Muscle of leg (tissue), 11 donors: ENCODE measurements around the gene NPAS3. TPM values are rescaled to one million over a fixed set of nuclear protein-coding genes. Genes with fewer than 3 reads are reported as not detected.
A peak's percentile ranks its signal among the peaks of the same experiment; 100 is the strongest.

ENCODE experiments used
- DNase-seq: peaks from one replicate; pipeline ENCODE4 v3.0.0; 2013
- H3K27ac ChIP-seq: one replicate; pipeline ENCODE4 v1.5.1; 2013; ENCODE audit warnings: mild to moderate bottlenecking, low read length, control low read depth
- H3K27me3 ChIP-seq: one replicate; pipeline ENCODE4 v1.6.1; 2013; ENCODE audit warnings: low read length; ENCODE audit not compliant: control insufficient read depth, insufficient read depth
- H3K36me3 ChIP-seq: one replicate; pipeline ENCODE4 v1.6.1; 2013; ENCODE audit warnings: low read length; ENCODE audit not compliant: control insufficient read depth, insufficient read depth
- H3K4me1 ChIP-seq: one replicate; pipeline ENCODE4 v1.6.1; 2013; ENCODE audit warnings: low read length; ENCODE audit not compliant: control insufficient read depth, insufficient read depth
- H3K4me3 ChIP-seq: one replicate; pipeline ENCODE4 v1.5.1; 2013; ENCODE audit warnings: low read length, control low read depth
- H3K9me3 ChIP-seq: replicated peaks from 2 replicates; pipeline ENCODE4 v1.6.1; 2013; ENCODE audit warnings: low read depth, low read length; ENCODE audit not compliant: control insufficient read depth
- WGBS: methylation state at CpG from one replicate; pipeline ENCODE4 v1.1.5; 2013; ENCODE audit warnings: missing lambda C conversion rate; ENCODE audit not compliant: insufficient coverage; 5-methylcytosine and 5-hydroxymethylcytosine counted together
- polyA plus RNA-seq, 8 donors: library from polyadenylated mRNA; unstranded; fragments of 120-200 nt; gene quantifications; one replicate each; pipeline versions ENCODE4 v1.2.1 to v1.2.3, GENCODE V29; 2013; ENCODE audit warnings: inconsistent platforms in 1 of 8, low replicate concordance in 1 of 8; ENCODE audit not compliant: insufficient read length in 8 of 8, insufficient read depth in 1 of 8
- total RNA-seq: library from RNA; stranded (reverse); fragments of 120-200 nt; gene quantifications from one replicate; pipeline ENCODE4 v1.2.4, GENCODE V29; 2013

Gene NPAS3
- total and polyA plus RNA-seq, 9 donors = 3.4 to 7.6 (median 5.1) TPM

- Histone ChIP-seq H3K27ac (no peak overlapping the region), H3K36me3 (no peaks in the 10 kb centered on the region), H3K4me3 (no peak overlapping the region), H3K9me3 (no peaks in the 10 kb centered on the region), H3K27me3 (no peaks in the 10 kb centered on the region), H3K4me1 (no peaks in the 10 kb centered on the region)
- 45% methylated on average over 4 of the region's 10 CpGs for WGBS
- DNase-seq = no peak
Observed at GRCh38 chr14:33836900-33837577, 898.4 kb downstream of the NPAS3 start.

GRCh38 chr14:33837943-33838683 lies 899.4 kb downstream of the NPAS3 start:
- Histone ChIP-seq H3K4me1 (no peaks in the 10 kb centered on the region), H3K36me3 (no peaks in the 10 kb centered on the region), H3K27me3 (no peaks in the 10 kb centered on the region), H3K27ac (no peak overlapping the region), H3K4me3 (no peak overlapping the region), H3K9me3 (no peaks in the 10 kb centered on the region)
- peak; percentile 46 for DNase-seq
- WGBS = 49% methylated on average over 3 of the region's 4 CpGs

GRCh38 chr14:33839193-33840076 lies 900.8 kb downstream of the NPAS3 start:
- Histone ChIP-seq H3K4me1 (no peaks in the 10 kb centered on the region), H3K4me3 (no peak overlapping the region), H3K27ac (no peak overlapping the region), H3K27me3 (no peaks in the 10 kb centered on the region), H3K9me3 (no peaks in the 10 kb centered on the region), H3K36me3 (no peaks in the 10 kb centered on the region)
- DNase-seq = peak; percentile 78
- 73% methylated on average over 9 of the region's 16 CpGs for WGBS

GRCh38 chr14:33840797-33841196 lies 902.1 kb downstream of the NPAS3 start:
- Histone ChIP-seq H3K27ac (no peak overlapping the region), H3K9me3 (no peaks in the 10 kb centered on the region), H3K4me3 (no peak overlapping the region), H3K4me1 (no peaks in the 10 kb centered on the region), H3K36me3 (no peaks in the 10 kb centered on the region), H3K27me3 (no peaks in the 10 kb centered on the region)
- 80% methylated on average over 3 of the region's 3 CpGs for WGBS
- DNase-seq = no peak

- Histone ChIP-seq H3K27me3 (no peaks in the 10 kb centered on the region), H3K36me3 (no peaks in the 10 kb centered on the region), H3K27ac (no peak overlapping the region), H3K4me3 (no peak overlapping the region), H3K9me3 (no peaks in the 10 kb centered on the region), H3K4me1 (no peaks in the 10 kb centered on the region)
- WGBS = no CpG with 5 or more reads among the region's 1 CpG
- peak; percentile 18 for DNase-seq
Observed at GRCh38 chr14:33842299-33842698, 903.6 kb downstream of the NPAS3 start.

GRCh38 chr14:33844118-33844517 lies 905.4 kb downstream of the NPAS3 start:
- Histone ChIP-seq H3K36me3 (no peaks in the 10 kb centered on the region), H3K27ac (no peak overlapping the region), H3K4me1 (peaks cover 1% of the 10 kb centered on the region), H3K27me3 (no peaks in the 10 kb centered on the region), H3K4me3 (no peak overlapping the region), H3K9me3 (no peaks in the 10 kb centered on the region)
- WGBS = no CpG with 5 or more reads among the region's 3 CpGs
- DNase-seq = no peak

- peaks cover 5% of the 10 kb centered on the region for H3K4me1 ChIP-seq
- 85% methylated on average over 5 of the region's 8 CpGs for WGBS
- no peak for DNase-seq
Observed at GRCh38 chr14:33846100-33846824, 907.6 kb downstream of the NPAS3 start.

GRCh38 chr14:33847066-33847465 lies 908.4 kb downstream of the NPAS3 start:
- Histone ChIP-seq H3K27ac (no peak overlapping the region), H3K4me1 (peaks cover 5% of the 10 kb centered on the region), H3K9me3 (no peaks in the 10 kb centered on the region), H3K27me3 (no peaks in the 10 kb centered on the region), H3K4me3 (no peak overlapping the region), H3K36me3 (no peaks in the 10 kb centered on the region)
- WGBS = no CpG with 5 or more reads among the region's 1 CpG
- DNase-seq = no peak

More at GRCh38 chr14:33846100-33846824, 907.6 kb downstream of the NPAS3 start:
- Histone ChIP-seq H3K9me3 (no peaks in the 10 kb centered on the region), H3K4me3 (no peak overlapping the region), H3K27me3 (no peaks in the 10 kb centered on the region), H3K27ac (no peak overlapping the region), H3K36me3 (no peaks in the 10 kb centered on the region)

GRCh38 chr14:33848009-33848408 lies 909.3 kb downstream of the NPAS3 start:
- WGBS = 90% methylated on average over 2 of the region's 5 CpGs
- Histone ChIP-seq H3K27me3 (no peaks in the 10 kb centered on the region), H3K9me3 (no peaks in the 10 kb centered on the region), H3K4me3 (no peak overlapping the region), H3K36me3 (no peaks in the 10 kb centered on the region), H3K4me1 (peaks cover 5% of the 10 kb centered on the region), H3K27ac (no peak overlapping the region)
- no peak for DNase-seq
